Upper lobe of left lung (tissue), 4 donors: ENCODE data around the gene DSE.

Experiments used
- POLR2A ChIP-seq, 4 donors: fragments of 450-650 bp; IDR thresholded peaks; one replicate each; pipeline ENCODE4 v1.5.1; 2016 to 2017; ENCODE audit warnings: antibody characterized with exemption in 4 of 4, mild to moderate bottlenecking in 2 of 4
- TF ChIP-seq, protein P1 (sequence below), 6 experiments: fragments of 450-650 bp in 4 of 6; fragments of 200-600 bp in 2 of 6; sonication (generic) in 2 of 6; IDR thresholded peaks; one replicate each; pipeline ENCODE4 v1.5.1; 2016 to 2019; ENCODE audit warnings: antibody characterized with exemption in 6 of 6

DNA sequence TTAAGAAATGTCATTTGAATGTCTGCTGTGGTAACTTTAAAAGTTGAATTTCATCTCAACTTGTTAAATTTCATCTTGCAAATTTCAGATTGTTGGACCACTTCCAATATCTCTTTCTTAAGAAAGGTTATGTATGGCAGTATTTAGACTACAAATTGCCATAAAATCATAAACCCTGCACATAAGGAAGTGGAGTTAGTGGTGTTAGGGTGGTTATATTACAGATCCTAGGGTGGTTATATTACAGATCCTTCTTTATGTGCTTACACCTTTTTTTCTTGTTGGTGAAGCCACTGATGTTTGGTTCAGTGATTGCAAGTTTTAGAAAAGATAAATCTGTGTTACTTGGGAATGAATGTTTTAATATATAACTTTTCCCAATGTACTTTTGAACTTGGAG is 9.0 kb downstream of the DSE start:
- TF ChIP-seq, protein P1, sequence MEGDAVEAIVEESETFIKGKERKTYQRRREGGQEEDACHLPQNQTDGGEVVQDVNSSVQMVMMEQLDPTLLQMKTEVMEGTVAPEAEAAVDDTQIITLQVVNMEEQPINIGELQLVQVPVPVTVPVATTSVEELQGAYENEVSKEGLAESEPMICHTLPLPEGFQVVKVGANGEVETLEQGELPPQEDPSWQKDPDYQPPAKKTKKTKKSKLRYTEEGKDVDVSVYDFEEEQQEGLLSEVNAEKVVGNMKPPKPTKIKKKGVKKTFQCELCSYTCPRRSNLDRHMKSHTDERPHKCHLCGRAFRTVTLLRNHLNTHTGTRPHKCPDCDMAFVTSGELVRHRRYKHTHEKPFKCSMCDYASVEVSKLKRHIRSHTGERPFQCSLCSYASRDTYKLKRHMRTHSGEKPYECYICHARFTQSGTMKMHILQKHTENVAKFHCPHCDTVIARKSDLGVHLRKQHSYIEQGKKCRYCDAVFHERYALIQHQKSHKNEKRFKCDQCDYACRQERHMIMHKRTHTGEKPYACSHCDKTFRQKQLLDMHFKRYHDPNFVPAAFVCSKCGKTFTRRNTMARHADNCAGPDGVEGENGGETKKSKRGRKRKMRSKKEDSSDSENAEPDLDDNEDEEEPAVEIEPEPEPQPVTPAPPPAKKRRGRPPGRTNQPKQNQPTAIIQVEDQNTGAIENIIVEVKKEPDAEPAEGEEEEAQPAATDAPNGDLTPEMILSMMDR (IDR thresholded peaks at IDR 0.05) = no peak
- TF ChIP-seq POLR2A (IDR thresholded peaks at IDR 0.05) = no peak
